GM12878 (cell line): ENCODE results near the gene PAPOLA. TPM values are rescaled to one million over a fixed set of nuclear protein-coding genes. Genes with fewer than 3 reads are reported as not detected.

Source experiments
- ATAC-seq: fragments of 200-7000 bp; cut with Tn5 transposase; 3 replicates; pipeline ENCODE4 v1.9.1; 2020; ENCODE audit warnings: mild to moderate bottlenecking, moderate library complexity
- BruUV-seq: library from RNA; stranded (reverse); fragments of 400-500 nt; replicated peaks from 2 replicates; lab custom pipeline; 2021; lab: Mats Ljungman, UMichigan
- CTCF ChIA-PET: fragments of 300-600 bp; sonication (Branson Sonifier 250); formaldehyde crosslinking; extraction: SDS; loops from one replicate; lab custom pipeline; 2021; ENCODE audit warnings: inconsistent platforms; lab: Yijun Ruan, JAX
- POLR2A ChIA-PET: fragments of 350-600 bp; formaldehyde crosslinking; extraction: SDS; loops from one replicate; lab custom pipeline; 2021; ENCODE audit warnings: inconsistent platforms; lab: Charles Lee
- RAD21 ChIA-PET: fragments of 300-600 bp; sonication (Branson Sonifier 250); formaldehyde crosslinking; loops from one replicate; lab custom pipeline; 2023; ENCODE audit warnings: antibody characterized with exemption; ENCODE audit not compliant: unreplicated experiment; lab: Charles Lee
- SMC1A ChIA-PET: fragments of 300-600 bp; sonication (Branson Sonifier 250); formaldehyde crosslinking; loops from one replicate; lab custom pipeline; 2023; ENCODE audit not compliant: unreplicated experiment, uncharacterized antibody; lab: Charles Lee
- DNase-seq: peaks from one replicate; pipeline ENCODE4 v3.0.0-alpha.2; 2011; ENCODE audit warnings: low read depth, low spot score
- FAIRE-seq: peaks from 3 replicates; lab custom pipeline; 2011; peaks lifted over from hg19 to GRCh38; lab: Jason Lieb, UNC
- H2AFZ ChIP-seq: 2 replicates; pipeline ENCODE4 v1.6.0; 2011; ENCODE audit warnings: low read depth, low read length, control low read depth; ENCODE audit not compliant: control insufficient read depth
- H3K27ac ChIP-seq: 2 replicates; pipeline ENCODE4 v1.5.1; 2011; ENCODE audit warnings: control low read depth; ENCODE audit not compliant: control insufficient read depth, insufficient read depth
- H3K27me3 ChIP-seq, 2 experiments: replicated peaks in 1 of 2; 2 replicates each; pipeline versions ENCODE4 v1.6.0 to v1.6.1; 2011; ENCODE audit warnings: low read length in 1 of 2; ENCODE audit not compliant: control insufficient read depth in 2 of 2, insufficient read depth in 2 of 2
- H3K36me3 ChIP-seq, 2 experiments: 2 replicates each; pipeline ENCODE4 v1.5.1; 2011; ENCODE audit warnings: low read length in 1 of 2; ENCODE audit not compliant: control insufficient read depth in 2 of 2, insufficient read depth in 2 of 2
- H3K4me1 ChIP-seq: 2 replicates; pipeline ENCODE4 v1.6.1; 2011; ENCODE audit warnings: mild to moderate bottlenecking, low read length, moderate library complexity, mixed read lengths; ENCODE audit not compliant: control insufficient read depth, insufficient read depth
- H3K4me2 ChIP-seq: 2 replicates; pipeline ENCODE4 v1.6.0; 2011; ENCODE audit warnings: control low read depth; ENCODE audit not compliant: control insufficient read depth, insufficient read depth
- H3K4me3 ChIP-seq: fragments of 200-600 bp; sonication (generic); 2 replicates; pipeline ENCODE4 v1.5.1; 2016
- H3K79me2 ChIP-seq: 2 replicates; pipeline ENCODE4 v1.6.0; 2011; ENCODE audit warnings: low read length; ENCODE audit not compliant: control insufficient read depth, insufficient read depth
- H3K9ac ChIP-seq: 2 replicates; pipeline ENCODE4 v1.8.0; 2011; ENCODE audit warnings: low read length, control low read depth, mixed read lengths; ENCODE audit not compliant: control insufficient read depth, insufficient read depth
- H3K9me3 ChIP-seq: replicated peaks from 3 replicates; pipeline ENCODE4 v1.5.1; 2011; ENCODE audit warnings: mild to moderate bottlenecking, low read length; ENCODE audit not compliant: control insufficient read depth, insufficient read depth
- H4K20me1 ChIP-seq: 2 replicates; pipeline ENCODE4 v1.6.0; 2011; ENCODE audit not compliant: control insufficient read depth, insufficient read depth
- FOXK2 ChIP-seq: fragments of 450-650 bp; IDR thresholded peaks from 2 replicates; pipeline ENCODE4 v1.6.1; 2017; ENCODE audit warnings: mild to moderate bottlenecking, moderate library complexity
- POLR2AphosphoS5 ChIP-seq: IDR thresholded peaks from 2 replicates; pipeline ENCODE4 v1.6.1; 2011; ENCODE audit warnings: mild to moderate bottlenecking, low read length, inconsistent platforms
- RUNX3 ChIP-seq: IDR thresholded peaks from 2 replicates; pipeline ENCODE4 v1.6.1; 2012; ENCODE audit warnings: low read length, inconsistent platforms
- SUPT20H ChIP-seq: IDR thresholded peaks from 2 replicates; pipeline ENCODE4 v1.6.1; 2011; ENCODE audit warnings: low read depth, mild to moderate bottlenecking, low read length, moderate library complexity, borderline replicate concordance; ENCODE audit not compliant: control insufficient read depth
- TCF12 ChIP-seq: IDR thresholded peaks from 2 replicates; pipeline ENCODE4 v1.6.1; 2011; ENCODE audit warnings: low read depth, mild to moderate bottlenecking, low read length
- ZBTB40 ChIP-seq: fragments of 450-650 bp; IDR thresholded peaks from 2 replicates; pipeline ENCODE4 v1.6.1; 2016; ENCODE audit warnings: mild to moderate bottlenecking, moderate library complexity, borderline replicate concordance
- WGBS: methylation state at CpG from one replicate; pipeline ENCODE4 v1.1.6; 2016; ENCODE audit warnings: low lambda C conversion rate; ENCODE audit not compliant: insufficient replicate concordance, insufficient coverage; ENCODE audit errors: missing lambda C conversion rate; 5-methylcytosine and 5-hydroxymethylcytosine counted together
- in situ Hi-C: fragments of 300-500 bp; cut with MboI; formaldehyde crosslinking; loops from 9 replicates; pipeline ENCODE4 v1.14.3; 2018; ENCODE audit warnings: mixed read lengths
- intact Hi-C: fragments of 100-400 bp; cut with micrococcal nuclease; formaldehyde crosslinking; loops from one replicate; pipeline ENCODE4 v1.14.2; 2022; ENCODE audit not compliant: unreplicated experiment
- polyA plus RNA-seq, 11 experiments: library from polyadenylated mRNA; depleted of rRNA in 4 of 11; unstranded in 6 of 11; stranded (reverse) in 5 of 11; fragments of >200 nt; fragmentation: Nextera tagmentation in 4 of 11; fragmentation: Illumina TruSeq in 1 of 11; extraction: Ambion mirVana in 4 of 11; extraction: Trizol in 1 of 11; gene quantifications; 1 replicate in 1 of 11; 2 replicates in 10 of 11; pipeline versions ENCODE4 v1.2.1 to v1.2.3, GENCODE V29; 2011 to 2016; ENCODE audit warnings: inconsistent platforms in 2 of 11, missing spikeins in 2 of 11, low read depth in 1 of 11
- total RNA-seq, 4 experiments: library from RNA; depleted of rRNA in 3 of 4; stranded (reverse); fragments of >200 nt in 3 of 4; fragmentation: Illumina TruSeq in 1 of 4; extraction: Trizol in 1 of 4; gene quantifications; 2 replicates each; pipeline versions ENCODE4 v1.2.1 to v1.2.3, GENCODE V29; 2013 to 2021
- TF ChIP-seq, protein P1 (sequence below): IDR thresholded peaks from 2 replicates; pipeline ENCODE4 v1.6.1; 2011; ENCODE audit warnings: borderline replicate concordance, low read depth, mild to moderate bottlenecking, moderate library complexity, low read length; ENCODE audit not compliant: insufficient read depth, poor library complexity, severe bottlenecking

Gene PAPOLA
- total and polyA plus RNA-seq, 10 of the 15 experiments (the other 5 are each of a cell fraction or from before 2014, with no cell fraction given), result 46.0 to 185 (median 114) TPM

DNA sequence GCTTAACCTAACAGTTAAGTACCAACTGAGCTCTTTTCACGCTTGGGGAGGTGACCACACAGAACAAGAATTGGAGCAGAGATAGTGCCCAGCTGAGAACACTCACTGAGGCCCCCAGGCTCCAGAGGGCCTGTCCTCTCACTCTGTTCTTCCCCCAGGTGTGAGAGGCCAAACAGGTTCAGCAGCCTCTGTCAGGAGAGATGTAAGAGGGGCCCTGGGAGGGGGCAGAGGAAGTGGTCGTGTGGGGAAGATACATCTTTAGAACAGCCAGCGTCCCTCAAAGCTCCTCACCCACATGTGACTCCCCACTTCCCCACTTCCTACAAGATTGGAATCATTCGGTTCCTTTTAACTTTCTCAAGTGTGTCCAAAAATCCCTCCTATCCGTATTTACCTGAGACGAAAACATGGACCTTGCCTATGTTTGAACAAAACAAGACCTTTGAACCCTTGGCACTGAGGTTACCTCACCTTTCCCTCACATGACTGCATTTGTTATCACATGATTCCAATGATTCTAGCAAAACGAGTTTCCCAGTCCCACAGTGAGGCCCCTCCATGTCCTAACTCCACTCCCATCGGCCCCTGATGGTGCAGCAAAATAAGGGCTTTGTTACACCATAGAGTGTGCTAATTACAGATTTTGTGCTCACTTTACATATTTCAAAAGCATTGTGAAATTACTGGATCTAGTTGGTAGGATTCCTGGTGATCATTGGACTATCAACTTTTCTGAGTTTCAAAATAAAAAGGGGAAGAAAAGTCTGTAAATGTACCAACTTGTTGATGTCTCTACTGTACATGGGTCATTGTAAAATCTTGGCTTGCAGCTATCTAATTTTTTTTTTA is 40.0 kb upstream of the PAPOLA start:
- no peak overlapping the region for H3K4me3 ChIP-seq
- TF ChIP-seq RUNX3 (no peak), TCF12 (no peak), FOXK2 (no peak), SUPT20H (no peak), POLR2AphosphoS5 (no peak), ZBTB40 (no peak)
- TF ChIP-seq, protein P1, sequence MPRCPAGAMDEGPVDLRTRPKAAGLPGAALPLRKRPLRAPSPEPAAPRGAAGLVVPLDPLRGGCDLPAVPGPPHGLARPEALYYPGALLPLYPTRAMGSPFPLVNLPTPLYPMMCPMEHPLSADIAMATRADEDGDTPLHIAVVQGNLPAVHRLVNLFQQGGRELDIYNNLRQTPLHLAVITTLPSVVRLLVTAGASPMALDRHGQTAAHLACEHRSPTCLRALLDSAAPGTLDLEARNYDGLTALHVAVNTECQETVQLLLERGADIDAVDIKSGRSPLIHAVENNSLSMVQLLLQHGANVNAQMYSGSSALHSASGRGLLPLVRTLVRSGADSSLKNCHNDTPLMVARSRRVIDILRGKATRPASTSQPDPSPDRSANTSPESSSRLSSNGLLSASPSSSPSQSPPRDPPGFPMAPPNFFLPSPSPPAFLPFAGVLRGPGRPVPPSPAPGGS, result no peak
- H2AFZ ChIP-seq, result no peak overlapping the region
- ChIA-PET POLR2A (no interaction called here), RAD21 (no interaction called here), CTCF (no interaction called here), SMC1A (no interaction called here)
- in situ Hi-C loops (no loop called here), intact Hi-C loops (no loop called here)
- H3K9ac ChIP-seq, result no peak overlapping the region
- H3K4me2 ChIP-seq, result no peak overlapping the region
- ATAC-seq (no peak), DNase-seq (no peak), FAIRE-seq (no peak)
- no peaks in the 10 kb centered on the region for H3K9me3 ChIP-seq
- BruUV-seq, result no TSS peak
- no peaks in the 10 kb centered on the region for H3K4me1 ChIP-seq
- no peaks in the 10 kb centered on the region; a peak in 1 of 4 replicates for H3K27me3 ChIP-seq
- H3K27ac ChIP-seq, result no peak overlapping the region
- no peaks in the 10 kb centered on the region for H4K20me1 ChIP-seq
- 31% methylated on average over 8 of the region's 8 CpGs for WGBS
- H3K79me2 ChIP-seq, result no peaks in the 10 kb centered on the region
- no peaks in the 10 kb centered on the region for H3K36me3 ChIP-seq
